ENCODE measurements around the gene PRSS21.

The PRSS21 gene

GRCh38 chr16:2810651-2811050 is 6.4 kb upstream of the PRSS21 start (continued):
- TF ChIP-seq PRDM2 (tag by site-specific recombination; IDR thresholded peaks at IDR 0.05; ENCODE audit: borderline replicate concordance) = no peak
- TF ChIP-seq, protein P1, sequence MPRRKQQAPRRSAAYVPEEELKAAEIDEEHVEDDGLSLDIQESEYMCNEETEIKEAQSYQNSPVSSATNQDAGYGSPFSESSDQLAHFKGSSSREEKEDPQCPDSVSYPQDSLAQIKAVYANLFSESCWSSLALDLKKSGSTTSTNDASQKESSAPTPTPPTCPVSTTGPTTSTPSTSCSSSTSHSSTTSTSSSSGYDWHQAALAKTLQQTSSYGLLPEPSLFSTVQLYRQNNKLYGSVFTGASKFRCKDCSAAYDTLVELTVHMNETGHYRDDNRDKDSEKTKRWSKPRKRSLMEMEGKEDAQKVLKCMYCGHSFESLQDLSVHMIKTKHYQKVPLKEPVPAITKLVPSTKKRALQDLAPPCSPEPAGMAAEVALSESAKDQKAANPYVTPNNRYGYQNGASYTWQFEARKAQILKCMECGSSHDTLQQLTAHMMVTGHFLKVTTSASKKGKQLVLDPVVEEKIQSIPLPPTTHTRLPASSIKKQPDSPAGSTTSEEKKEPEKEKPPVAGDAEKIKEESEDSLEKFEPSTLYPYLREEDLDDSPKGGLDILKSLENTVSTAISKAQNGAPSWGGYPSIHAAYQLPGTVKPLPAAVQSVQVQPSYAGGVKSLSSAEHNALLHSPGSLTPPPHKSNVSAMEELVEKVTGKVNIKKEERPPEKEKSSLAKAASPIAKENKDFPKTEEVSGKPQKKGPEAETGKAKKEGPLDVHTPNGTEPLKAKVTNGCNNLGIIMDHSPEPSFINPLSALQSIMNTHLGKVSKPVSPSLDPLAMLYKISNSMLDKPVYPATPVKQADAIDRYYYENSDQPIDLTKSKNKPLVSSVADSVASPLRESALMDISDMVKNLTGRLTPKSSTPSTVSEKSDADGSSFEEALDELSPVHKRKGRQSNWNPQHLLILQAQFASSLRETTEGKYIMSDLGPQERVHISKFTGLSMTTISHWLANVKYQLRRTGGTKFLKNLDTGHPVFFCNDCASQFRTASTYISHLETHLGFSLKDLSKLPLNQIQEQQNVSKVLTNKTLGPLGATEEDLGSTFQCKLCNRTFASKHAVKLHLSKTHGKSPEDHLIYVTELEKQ (tag by site-specific recombination; IDR thresholded peaks at IDR 0.05; ENCODE audit: borderline replicate concordance) = no peak
- no peak for TF ChIP-seq ZFP3 (tag by site-specific recombination; IDR thresholded peaks at IDR 0.05; ENCODE audit: low read depth)
- TF ChIP-seq ZBTB49 (tag by site-specific recombination; IDR thresholded peaks at IDR 0.05; ENCODE audit: low read depth) = no peak

GRCh38 chr16:2811703-2812471 is 5.2 kb upstream of the PRSS21 start:
- Histone ChIP-seq H3K36me3 (ENCODE audit: control insufficient read depth in 2 of 2, insufficient read depth in 1 of 2, low read length in 2 of 2) (no peaks in the 10 kb centered on the region), H3K4me1 (ENCODE audit: control insufficient read depth, insufficient read depth, low read length) (no peaks in the 10 kb centered on the region), H3K9me3 (ENCODE audit: control insufficient read depth, insufficient read depth, low read depth, low read length) (no peaks in the 10 kb centered on the region), H3K27ac (ENCODE audit: extremely low read depth, low read depth, low read length) (no peak overlapping the region), H3K4me3 (ENCODE audit: low read depth, low read length) (no peak overlapping the region)
- POLR2A ChIA-PET = no interaction called here
- no peak for TF ChIP-seq ZBTB44 (tag by site-specific recombination; IDR thresholded peaks at IDR 0.05)
- no peak for TF ChIP-seq ZNF621 (tag by site-specific recombination; IDR thresholded peaks at IDR 0.05)
- peak; percentile 11; the same call in 1 of the 2 replicates for TF ChIP-seq KLF1 (tag by site-specific recombination; IDR thresholded peaks at IDR 0.05)
- TF ChIP-seq GLIS1 (tag by site-specific recombination; IDR thresholded peaks at IDR 0.05) = peak; percentile 85
- TF ChIP-seq ZIC2 (tag by site-specific recombination; IDR thresholded peaks at IDR 0.05) = peak; percentile 95
- CTCF ChIA-PET = interaction anchor here (1.0 kb wide), 1 partner anchor 108 kb away, joined by 3 read pairs; no protein-coding TSS in a partner anchor
